SK-MEL-5 (cell line): ENCODE data around the gene KIR2DL1. TPM values are rescaled to one million over a fixed set of nuclear protein-coding genes. Genes with fewer than 3 reads are reported as not detected.
"Not testable (repeated sequence)": the region's sequence is repeated elsewhere in the genome, so short reads cannot be mapped to it uniquely, and the experiment has no call there.

Experiments
- DNase-seq: peaks from one replicate; pipeline ENCODE4 v3.0.0-alpha.2; 2016; ENCODE audit warnings: low read depth, low spot score
- in situ Hi-C: cut with HindIII; loops from 2 replicates; pipeline ENCODE4 v1.10.0; 2016; ENCODE audit warnings: low sequenced_read_pairs, high pct_unique_total_duplicates, low pct_unique_long_range_greater_than_20kb
- small RNA-seq, 2 experiments: library from RNA; depleted of rRNA; stranded (forward); fragments of <200 nt; gene quantifications; one replicate each; pipeline ENCODE3, GENCODE V24; 2014
- total RNA-seq: library from RNA; depleted of rRNA; stranded (reverse); fragments of >200 nt; shearing (Covaris generic); gene quantifications from 2 replicates; pipeline ENCODE4 v1.2.3, GENCODE V29; 2014; rRNA removed

Gene KIR2DL1
- total RNA-seq, 1 experiment from 2014 or later, result not detected

- in situ Hi-C loops, result no loop called here
- no peak for DNase-seq
Measured at GRCh38 chr19:54804101-54804500, 34.5 kb downstream of the KIR2DL1 start.

GRCh38 chr19:54804571-54804970 lies 35.0 kb downstream of the KIR2DL1 start:
- DNase-seq, result no peak
- in situ Hi-C loops, result no loop called here

- no peak for DNase-seq
Measured at GRCh38 chr19:54805665-54806515, 36.3 kb downstream of the KIR2DL1 start.

GRCh38 chr19:54806516-54806838 lies 36.9 kb downstream of the KIR2DL1 start:
- DNase-seq, result no peak
- in situ Hi-C loops, result no loop called here

More at GRCh38 chr19:54805665-54806515, 36.3 kb downstream of the KIR2DL1 start:
- in situ Hi-C loops, result no loop called here

GRCh38 chr19:54814571-54814970 lies 45.0 kb downstream of the KIR2DL1 start:
- DNase-seq, in situ Hi-C loops: not testable (repeated sequence)

- in situ Hi-C loops, DNase-seq: not testable (repeated sequence)
Measured at GRCh38 chr19:54816251-54816650, 46.7 kb downstream of the KIR2DL1 start, which contains the start of gene KIR3DL1. TSS of gene KIR3DL1 (plus strand) at chr19:54816468.

- in situ Hi-C loops, result no loop called here
Measured at GRCh38 chr19:54817670-54818536, 48.3 kb downstream of the KIR2DL1 start.

GRCh38 chr19:54824416-54824815 lies 54.8 kb downstream of the KIR2DL1 start:
- in situ Hi-C loops, DNase-seq: not testable (repeated sequence)

More at GRCh38 chr19:54817670-54818536, 48.3 kb downstream of the KIR2DL1 start:
- no peak for DNase-seq

- DNase-seq, result not testable (repeated sequence)
Measured at GRCh38 chr19:54825326-54825725, 55.7 kb downstream of the KIR2DL1 start.

GRCh38 chr19:54828064-54828463 lies 58.5 kb downstream of the KIR2DL1 start:
- in situ Hi-C loops, DNase-seq: not testable (repeated sequence)

More at GRCh38 chr19:54825326-54825725, 55.7 kb downstream of the KIR2DL1 start:
- in situ Hi-C loops, result not testable (repeated sequence)

GRCh38 chr19:54832496-54832895 lies 62.9 kb downstream of the KIR2DL1 start, which contains the start of gene KIR2DS4:
TSS of gene KIR2DS4 (plus strand) at chr19:54832676.
- in situ Hi-C loops, DNase-seq: not testable (repeated sequence)

Small RNA genes lying within 50 kb of the gene (small RNA-seq; reads per million reads assigned to genes)
- gene KIR3DP1, result 0 reads per million in 2 experiments

Other genes with a start within 250 kb of the KIR2DL1 start
- not detected in 2 replicates for gene LILRA2, start 196.0 kb upstream of the KIR2DL1 start, total RNA-seq
- gene LILRA1, start 176.2 kb upstream of the KIR2DL1 start, total RNA-seq, result not detected in 2 replicates
- not detected in 2 replicates for gene LILRB1, start 139.3 kb upstream of the KIR2DL1 start, total RNA-seq
- gene LILRB4, start 106.8 kb upstream of the KIR2DL1 start, total RNA-seq, result not detected in 2 replicates
- not detected in 2 replicates for gene KIR3DL3, start 45.4 kb upstream of the KIR2DL1 start, total RNA-seq
- not detected in 2 replicates for gene KIR2DL3, start 31.3 kb upstream of the KIR2DL1 start, total RNA-seq
- not detected in 2 replicates for gene KIR2DL4, start 33.8 kb downstream of the KIR2DL1 start, total RNA-seq
- not detected in 2 replicates for gene KIR3DL1, start 46.7 kb downstream of the KIR2DL1 start, total RNA-seq
- gene KIR2DS4, start 62.9 kb downstream of the KIR2DL1 start, total RNA-seq, result not detected in 2 replicates
- not detected in 2 replicates for gene KIR3DL2, start 80.7 kb downstream of the KIR2DL1 start, total RNA-seq
- gene FCAR, start 104.4 kb downstream of the KIR2DL1 start, total RNA-seq, result not detected in 2 replicates
- not detected in 2 replicates for gene NCR1, start 136.4 kb downstream of the KIR2DL1 start, total RNA-seq
- gene NLRP7, start 177.7 kb downstream of the KIR2DL1 start, total RNA-seq, result 0.08 and 0.13 TPM in 2 replicates
- gene NLRP2, start 196.6 kb downstream of the KIR2DL1 start, total RNA-seq, result not detected in 2 replicates